Keratinocyte (primary cell): ENCODE measurements around the gene CAMK2D. TPM values are rescaled to one million over a fixed set of nuclear protein-coding genes. Genes with fewer than 3 reads are reported as not detected.

Experiments used
- DNase-seq: peaks from one replicate; pipeline ENCODE4 v3.0.0-alpha.2; 2011; ENCODE audit warnings: low read depth, missing footprints, low spot score
- FAIRE-seq: peaks from 2 replicates; lab custom pipeline; 2011; peaks lifted over from hg19 to GRCh38; lab: Jason Lieb, UNC
- H2AFZ ChIP-seq: 2 replicates; pipeline ENCODE4 v1.6.0; 2012; ENCODE audit warnings: low read length, control low read depth, inconsistent platforms; ENCODE audit not compliant: control insufficient read depth
- H3K27ac ChIP-seq: 2 replicates; pipeline ENCODE4 v1.5.1; 2011; ENCODE audit warnings: low read length; ENCODE audit not compliant: control insufficient read depth, insufficient read depth
- H3K27me3 ChIP-seq: 3 replicates; pipeline ENCODE4 v1.6.0; 2011; ENCODE audit warnings: low read length; ENCODE audit not compliant: control insufficient read depth, insufficient read depth; ENCODE audit errors: extremely low read depth
- H3K36me3 ChIP-seq, 2 experiments: 2 replicates in 1 of 2; 3 replicates in 1 of 2; pipeline ENCODE4 v1.5.1; 2011; ENCODE audit warnings: low read length in 2 of 2, mild to moderate bottlenecking in 1 of 2; ENCODE audit not compliant: control insufficient read depth in 2 of 2, insufficient read depth in 2 of 2; ENCODE audit errors: extremely low read depth in 1 of 2
- H3K4me1 ChIP-seq: 3 replicates; pipeline ENCODE4 v1.5.1; 2011; ENCODE audit warnings: low read length; ENCODE audit not compliant: control insufficient read depth, insufficient read depth; ENCODE audit errors: extremely low read depth
- H3K4me2 ChIP-seq: 3 replicates; pipeline ENCODE4 v1.6.0; 2011; ENCODE audit warnings: low read depth, low read length; ENCODE audit not compliant: control insufficient read depth, insufficient read depth; ENCODE audit errors: extremely low read depth
- H3K4me3 ChIP-seq, 3 experiments: fragments of 200-600 bp in 1 of 3; sonication (generic) in 1 of 3; 2 replicates in 2 of 3; 3 replicates in 1 of 3; pipeline ENCODE4 v1.5.1; 2011 to 2016; ENCODE audit warnings: low read length in 3 of 3, mild to moderate bottlenecking in 3 of 3, control low read depth in 2 of 3, inconsistent platforms in 1 of 3, low read depth in 1 of 3, mixed read lengths in 1 of 3, mixed run types in 1 of 3, moderate library complexity in 1 of 3; ENCODE audit not compliant: control insufficient read depth in 2 of 3, insufficient read depth in 2 of 3; ENCODE audit errors: extremely low read depth in 1 of 3
- H3K79me2 ChIP-seq: 2 replicates; pipeline ENCODE4 v1.6.0; 2012; ENCODE audit warnings: low read length; ENCODE audit not compliant: control insufficient read depth, insufficient read depth
- H3K9ac ChIP-seq: 3 replicates; pipeline ENCODE4 v1.6.0; 2011; ENCODE audit warnings: low read length; ENCODE audit not compliant: control insufficient read depth, insufficient read depth; ENCODE audit errors: extremely low read depth
- H3K9me1 ChIP-seq: 3 replicates; pipeline ENCODE4 v1.6.0; 2011; ENCODE audit warnings: low read length; ENCODE audit not compliant: control insufficient read depth, insufficient read depth; ENCODE audit errors: extremely low read depth
- H3K9me3 ChIP-seq: 2 replicates; pipeline ENCODE4 v1.5.1; 2012; ENCODE audit warnings: low read depth, low read length; ENCODE audit not compliant: control insufficient read depth
- H4K20me1 ChIP-seq: 3 replicates; pipeline ENCODE4 v1.6.0; 2011; ENCODE audit warnings: low read length; ENCODE audit not compliant: control insufficient read depth, insufficient read depth; ENCODE audit errors: extremely low read depth
- EZH2 ChIP-seq: IDR thresholded peaks from one replicate; pipeline ENCODE4 v1.6.1; 2012; ENCODE audit warnings: inconsistent platforms, mild to moderate bottlenecking, low read length, moderate library complexity
- dilution Hi-C: fragments of 300-500 bp; cut with MboI; formaldehyde crosslinking; loops from one replicate; pipeline ENCODE4 v1.7.0; 2020; ENCODE audit warnings: low sequenced_read_pairs; ENCODE audit not compliant: extremely low pct_ligation_motif_present
- polyA plus RNA-seq, 5 experiments: library from polyadenylated mRNA; depleted of rRNA in 3 of 5; stranded (reverse) in 3 of 5; stranded (forward) in 1 of 5; unstranded in 1 of 5; fragments of >200 nt; gene quantifications; 1 replicate in 1 of 5; 2 replicates in 3 of 5; 3 replicates in 1 of 5; pipeline versions ENCODE4 v1.2.1 to v1.2.3, GENCODE V29; 2011 to 2012; ENCODE audit warnings: missing spikeins in 2 of 5, low read depth in 1 of 5, low replicate concordance in 1 of 5
- TF ChIP-seq, protein P1 (sequence below), 3 experiments: IDR thresholded peaks in 1 of 3; conservative IDR thresholded peaks in 1 of 3; optimal IDR thresholded peaks in 1 of 3; 2 replicates in 2 of 3; 3 replicates in 1 of 3; pipeline versions ENCODE3 to v1.5.1; 2011; ENCODE audit warnings: low read length in 3 of 3, mild to moderate bottlenecking in 3 of 3, moderate library complexity in 2 of 3, control low read depth in 1 of 3, inconsistent platforms in 1 of 3; ENCODE audit not compliant: insufficient read depth in 2 of 3; ENCODE audit errors: extremely low read depth in 1 of 3

CAMK2D gene
- polyA plus RNA-seq, 1 donor (not counting 4 experiments of a cell fraction or from before 2014, with no cell fraction given), result 18.8 TPM

GRCh38 chr4:113455061-113455460 is 306.5 kb downstream of the CAMK2D start:
- FAIRE-seq (no peak), DNase-seq (no peak)
- no peaks in the 10 kb centered on the region for H4K20me1 ChIP-seq
- H3K4me1 ChIP-seq, result no peaks in the 10 kb centered on the region
- peaks cover 0 to 4% of the 10 kb centered on the region in 2 experiments for H3K36me3 ChIP-seq
- no peaks in the 10 kb centered on the region for H3K9me1 ChIP-seq
- H3K27ac ChIP-seq, result no peak overlapping the region
- no peak overlapping the region for H3K4me2 ChIP-seq
- no peak overlapping the region for H3K9ac ChIP-seq
- no peak overlapping the region for H2AFZ ChIP-seq
- no peaks in the 10 kb centered on the region for H3K27me3 ChIP-seq
- H3K4me3 ChIP-seq, result no peak overlapping the region
- H3K79me2 ChIP-seq, result no peaks in the 10 kb centered on the region
- TF ChIP-seq EZH2, result no peak
- TF ChIP-seq, protein P1, sequence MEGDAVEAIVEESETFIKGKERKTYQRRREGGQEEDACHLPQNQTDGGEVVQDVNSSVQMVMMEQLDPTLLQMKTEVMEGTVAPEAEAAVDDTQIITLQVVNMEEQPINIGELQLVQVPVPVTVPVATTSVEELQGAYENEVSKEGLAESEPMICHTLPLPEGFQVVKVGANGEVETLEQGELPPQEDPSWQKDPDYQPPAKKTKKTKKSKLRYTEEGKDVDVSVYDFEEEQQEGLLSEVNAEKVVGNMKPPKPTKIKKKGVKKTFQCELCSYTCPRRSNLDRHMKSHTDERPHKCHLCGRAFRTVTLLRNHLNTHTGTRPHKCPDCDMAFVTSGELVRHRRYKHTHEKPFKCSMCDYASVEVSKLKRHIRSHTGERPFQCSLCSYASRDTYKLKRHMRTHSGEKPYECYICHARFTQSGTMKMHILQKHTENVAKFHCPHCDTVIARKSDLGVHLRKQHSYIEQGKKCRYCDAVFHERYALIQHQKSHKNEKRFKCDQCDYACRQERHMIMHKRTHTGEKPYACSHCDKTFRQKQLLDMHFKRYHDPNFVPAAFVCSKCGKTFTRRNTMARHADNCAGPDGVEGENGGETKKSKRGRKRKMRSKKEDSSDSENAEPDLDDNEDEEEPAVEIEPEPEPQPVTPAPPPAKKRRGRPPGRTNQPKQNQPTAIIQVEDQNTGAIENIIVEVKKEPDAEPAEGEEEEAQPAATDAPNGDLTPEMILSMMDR (optimal IDR thresholded peaks at IDR 0.05 in 1 of 3, IDR thresholded peaks at IDR 0.05 in 1 of 3, conservative IDR thresholded peaks at IDR 0.05 in 1 of 3; ENCODE audit: extremely low read depth in 1 of 3, insufficient read depth in 2 of 3, low read length in 3 of 3), result no peak
- no peaks in the 10 kb centered on the region for H3K9me3 ChIP-seq
- dilution Hi-C loops, result no loop called here

GRCh38 chr4:113452868-113453620 is 308.5 kb downstream of the CAMK2D start:
- Histone ChIP-seq H3K79me2 (no peaks in the 10 kb centered on the region), H3K9me1 (no peaks in the 10 kb centered on the region), H4K20me1 (no peaks in the 10 kb centered on the region), H3K4me1 (no peaks in the 10 kb centered on the region), H3K9me3 (no peaks in the 10 kb centered on the region), H3K27me3 (no peaks in the 10 kb centered on the region), H3K36me3 (peaks cover 0 to 4% of the 10 kb centered on the region in 2 experiments), H3K27ac (no peak overlapping the region), H3K4me2 (peak overlapping the region; percentile 12), H2AFZ (no peak overlapping the region), H3K9ac (no peak overlapping the region), H3K4me3 (no peak overlapping the region)
- TF ChIP-seq, protein P1 (optimal IDR thresholded peaks at IDR 0.05 in 1 of 3, IDR thresholded peaks at IDR 0.05 in 1 of 3, conservative IDR thresholded peaks at IDR 0.05 in 1 of 3; ENCODE audit: extremely low read depth in 1 of 3, insufficient read depth in 2 of 3, low read length in 3 of 3), result no peak
- TF ChIP-seq EZH2, result no peak
- DNase-seq (no peak), FAIRE-seq (peak; percentile 46)
- dilution Hi-C loops, result no loop called here
